HG03354 (cell line): ENCODE measurements around the gene ROBO4.

Experiments used
- ATAC-seq: cut with Tn5 transposase; IDR thresholded peaks from one replicate; pipeline ENCODE4 v1.9.1; 2021; ENCODE audit warnings: mild to moderate bottlenecking; ENCODE audit not compliant: unreplicated experiment, poor library complexity, severe bottlenecking

The ROBO4 gene

GRCh38 chr11:124891373-124891861, 6.2 kb downstream of the ROBO4 start:
- no peak for ATAC-seq

GRCh38 chr11:124890683-124891372, 6.8 kb downstream of the ROBO4 start:
- no peak for ATAC-seq

DNA sequence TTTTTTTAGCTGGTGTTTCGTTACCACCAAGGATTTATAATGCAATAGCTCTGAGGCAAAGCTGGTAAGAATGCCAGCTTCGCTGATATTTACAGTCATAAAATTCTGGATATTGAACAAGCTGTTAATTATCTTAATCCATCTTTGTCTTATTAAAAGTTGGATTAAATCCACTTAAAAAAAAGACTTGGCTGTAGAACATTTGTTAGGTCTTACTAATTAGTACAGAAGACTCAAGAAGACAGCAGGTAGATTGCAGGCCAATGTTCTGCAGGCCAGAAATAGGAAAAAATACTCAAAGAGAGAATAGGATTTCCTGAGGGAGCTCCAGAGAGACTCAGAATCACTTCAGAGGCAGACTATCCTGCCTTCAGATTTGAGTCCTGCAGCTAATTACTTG, 7.5 kb downstream of the ROBO4 start:
- no peak for ATAC-seq

- no peak for ATAC-seq
Measured at GRCh38 chr11:124889191-124890091, 8.2 kb downstream of the ROBO4 start.

DNA sequence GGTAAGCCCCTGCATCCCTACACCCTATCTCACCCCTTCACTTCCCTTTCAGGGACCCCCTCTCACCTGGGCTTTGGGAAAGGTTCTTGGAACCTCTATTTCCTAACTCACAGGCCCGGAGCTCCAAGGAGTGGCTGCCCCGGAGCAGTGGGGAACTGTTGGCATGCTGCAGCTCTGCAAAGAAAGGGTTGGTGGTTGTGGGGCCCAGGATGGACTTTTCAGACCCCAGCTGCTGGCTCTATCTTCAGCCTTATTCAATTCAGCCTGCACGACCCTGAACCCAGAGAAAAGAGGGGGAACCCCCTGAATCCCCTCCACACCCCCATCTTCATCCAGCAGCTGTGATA, 10.0 kb downstream of the ROBO4 start:
- ATAC-seq, result no peak

GRCh38 chr11:124886978-124887666, 10.5 kb downstream of the ROBO4 start:
- ATAC-seq, result no peak

DNA sequence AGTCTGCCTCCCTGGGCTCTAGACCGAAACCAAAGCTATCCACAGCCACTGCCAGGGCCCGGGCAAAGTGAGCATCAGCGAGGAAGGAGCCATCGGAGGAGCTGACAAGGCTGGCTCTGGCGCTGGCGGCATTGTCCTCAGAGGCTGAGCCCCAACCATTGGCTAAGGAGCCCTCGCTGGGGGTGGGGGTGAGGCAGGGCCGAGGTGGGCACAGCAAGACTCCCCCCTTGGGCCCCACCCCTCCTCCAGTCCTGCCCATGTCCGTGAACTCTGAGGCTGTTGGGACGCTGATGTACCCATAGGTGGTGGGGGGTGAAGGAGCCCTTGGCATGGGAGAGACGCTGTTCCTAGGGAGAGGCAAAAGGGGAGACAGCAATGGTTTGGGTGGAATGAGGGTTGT, 11.2 kb downstream of the ROBO4 start:
- ATAC-seq, result no peak

DNA sequence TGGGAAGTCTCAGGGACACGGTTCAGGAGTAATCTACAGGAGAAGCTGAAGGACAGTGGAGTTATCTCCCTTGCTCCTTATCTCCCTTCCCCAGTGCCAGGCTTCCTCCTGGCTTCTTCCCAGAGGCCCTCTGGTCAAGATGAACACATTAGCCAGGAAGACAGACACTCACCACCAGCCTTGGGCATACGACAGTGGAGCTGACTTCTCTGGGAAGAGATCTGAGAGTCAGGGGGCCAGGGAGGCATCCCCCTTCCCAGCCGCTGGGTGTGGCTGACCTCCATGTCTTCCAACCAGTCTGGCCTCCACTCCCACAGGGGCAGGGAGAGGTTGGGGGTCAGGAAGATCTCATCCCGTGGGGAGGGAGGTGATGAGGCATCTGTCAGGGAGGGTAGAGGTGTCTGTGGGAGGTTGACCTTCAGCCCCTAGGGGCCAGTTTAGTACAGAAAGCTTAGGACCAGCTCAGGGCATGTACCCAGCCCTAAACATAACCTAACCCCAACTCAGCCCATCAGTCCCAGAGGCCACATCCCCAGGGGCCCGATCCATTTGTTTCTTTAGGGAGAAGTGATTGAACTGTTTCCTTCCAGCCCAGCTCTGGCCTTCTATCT, 12.7 kb downstream of the ROBO4 start:
- ATAC-seq, result no peak

DNA sequence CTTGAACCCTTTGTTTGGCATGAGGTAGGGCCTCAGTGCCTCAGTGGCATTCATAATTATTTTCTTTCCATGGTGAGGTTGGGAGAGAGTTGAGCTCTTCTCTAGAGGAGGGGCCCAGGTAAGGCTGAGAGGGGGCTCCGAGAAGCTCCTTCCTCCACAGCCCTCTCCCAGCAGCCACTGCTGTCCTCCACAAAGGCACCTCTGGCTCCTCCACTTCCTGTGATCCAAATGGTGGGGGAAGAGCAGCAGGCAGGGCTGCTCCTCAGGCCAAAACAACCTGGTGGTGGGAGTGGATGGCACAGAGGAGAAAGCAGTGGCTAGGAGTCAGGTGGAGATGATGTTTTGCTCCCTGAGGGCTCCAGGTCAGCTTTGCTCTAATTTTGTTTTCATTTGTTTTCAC, 13.3 kb downstream of the ROBO4 start:
- no peak for ATAC-seq

DNA sequence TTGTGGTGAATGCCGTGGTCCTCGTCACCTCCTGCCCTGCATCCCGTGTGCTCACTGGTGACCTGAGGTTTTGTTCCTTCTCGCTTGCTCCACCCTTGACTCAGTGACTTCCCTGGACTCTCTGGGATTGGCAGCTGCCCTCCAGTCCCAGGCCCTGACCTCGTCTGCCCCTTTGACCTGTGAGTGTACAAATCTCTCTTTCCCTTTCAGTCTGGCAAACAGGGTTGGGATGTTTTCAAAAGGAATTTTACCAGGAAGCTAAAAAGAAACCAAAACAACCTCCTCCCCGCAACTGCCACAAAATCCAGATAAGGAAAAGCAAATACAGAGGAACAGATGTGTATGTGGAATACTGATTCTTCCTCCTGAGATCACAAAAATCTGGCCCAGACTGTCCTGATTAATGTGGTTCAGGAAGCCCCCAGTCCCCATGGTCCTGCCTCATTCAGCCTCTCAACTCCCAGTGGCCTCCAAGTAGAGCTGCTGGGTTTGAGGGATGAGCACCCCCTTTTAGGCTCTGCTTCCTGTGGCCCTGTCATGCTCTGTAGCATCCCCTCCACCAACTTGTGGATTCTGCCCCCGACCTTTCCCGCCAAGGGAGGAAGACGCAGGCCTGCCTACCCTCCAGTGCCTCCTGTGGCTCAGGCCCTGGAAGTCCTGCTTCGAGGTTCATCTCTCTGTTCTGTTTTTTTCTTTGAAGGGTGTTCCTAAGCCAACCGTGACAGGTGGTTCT, 15.2 kb downstream of the ROBO4 start:
- no peak for ATAC-seq

- ATAC-seq, result no peak
Measured at GRCh38 chr11:124880958-124881357, 16.7 kb downstream of the ROBO4 start.

DNA sequence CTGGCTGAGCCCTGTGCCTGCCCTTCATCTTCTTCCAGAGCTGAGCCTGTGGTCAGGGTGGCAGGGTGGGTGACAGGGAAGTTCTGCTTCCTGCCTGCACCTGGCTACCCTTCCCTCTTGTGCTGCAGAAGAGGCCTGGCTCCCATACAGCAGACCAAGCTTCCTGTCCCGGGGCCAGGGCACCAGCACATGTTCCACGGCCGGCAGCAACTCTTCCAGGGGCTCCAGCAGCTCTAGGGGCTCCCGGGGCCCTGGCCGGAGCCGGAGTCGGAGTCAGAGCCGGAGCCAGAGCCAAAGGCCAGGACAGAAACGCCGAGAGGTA, 17.4 kb downstream of the ROBO4 start:
- ATAC-seq, result no peak

DNA sequence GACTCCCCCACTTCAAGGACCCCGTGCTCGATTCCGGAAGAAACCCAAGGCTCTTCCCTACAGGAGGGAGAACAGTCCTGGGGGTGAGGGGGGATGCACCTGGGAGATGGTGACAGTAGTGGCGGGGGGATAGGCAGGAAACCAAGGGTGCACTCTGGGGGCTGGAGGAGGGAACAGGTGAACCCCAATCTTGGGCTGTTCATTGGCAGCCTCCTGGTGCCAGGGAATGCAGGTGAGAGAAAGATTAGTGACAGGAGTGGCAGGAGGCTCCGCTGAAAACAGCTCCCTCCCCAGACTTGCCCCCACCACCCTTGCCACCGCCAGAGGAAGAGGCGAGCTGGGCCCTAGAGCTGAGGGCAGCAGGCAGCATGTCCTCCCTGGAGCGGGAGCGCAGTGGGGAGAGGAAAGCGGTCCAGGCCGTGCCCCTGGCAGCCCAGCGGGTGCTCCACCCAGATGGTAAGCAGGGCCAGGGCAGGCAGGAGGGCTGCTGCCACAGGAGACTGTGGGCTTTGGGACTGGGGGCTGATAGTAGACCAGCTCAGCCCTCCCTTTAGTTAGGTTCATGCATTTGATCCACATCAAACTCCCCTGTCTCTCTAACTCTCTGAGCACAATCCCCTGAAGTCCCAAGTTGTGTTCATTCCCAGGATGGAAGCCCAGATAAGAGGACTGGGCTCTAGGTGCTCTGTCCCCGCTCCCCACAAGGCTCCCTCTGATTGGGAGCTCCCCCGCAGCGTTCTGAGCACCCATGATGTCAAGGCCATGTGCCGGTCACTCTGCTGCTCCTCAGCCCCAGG, 18.0 kb downstream of the ROBO4 start:
- ATAC-seq, result no peak

GRCh38 chr11:124878759-124879492, 18.7 kb downstream of the ROBO4 start:
- no peak for ATAC-seq

DNA sequence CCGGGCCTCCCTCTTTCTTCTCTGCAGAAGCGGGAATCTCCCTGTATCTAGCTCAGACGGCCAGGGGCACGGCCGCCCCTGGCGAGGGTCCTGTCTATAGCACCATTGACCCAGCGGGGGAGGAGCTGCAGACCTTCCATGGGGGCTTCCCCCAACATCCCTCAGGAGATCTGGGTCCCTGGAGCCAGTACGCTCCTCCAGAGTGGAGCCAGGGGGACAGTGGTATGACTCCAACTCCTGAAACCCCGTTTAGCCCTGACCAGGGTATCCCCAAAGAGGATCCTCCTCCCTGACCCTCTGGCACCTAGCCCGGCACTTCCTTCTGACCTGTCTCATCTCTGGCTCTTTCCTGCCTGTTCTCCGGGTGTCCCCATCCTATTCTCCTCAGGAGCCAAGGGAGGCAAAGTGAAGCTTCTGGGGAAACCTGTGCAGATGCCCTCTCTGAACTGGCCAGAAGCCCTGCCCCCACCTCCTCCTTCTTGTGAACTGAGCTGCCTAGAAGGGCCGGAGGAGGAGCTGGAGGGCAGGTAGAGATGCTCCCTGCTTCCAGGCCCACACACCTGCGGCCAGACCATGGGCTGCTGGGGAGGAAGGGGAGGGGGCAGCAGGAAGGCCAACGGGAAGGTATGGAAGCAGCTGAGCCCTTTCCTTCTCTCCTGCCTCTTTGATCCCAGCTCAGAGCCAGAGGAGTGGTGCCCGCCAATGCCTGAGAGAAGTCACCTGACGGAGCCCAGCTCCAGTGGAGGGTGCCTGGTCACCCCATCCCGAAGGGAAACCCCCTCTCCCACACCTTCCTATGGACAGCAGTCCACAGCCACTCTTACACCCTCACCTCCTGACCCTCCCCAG, 19.5 kb downstream of the ROBO4 start:
- no peak for ATAC-seq

DNA sequence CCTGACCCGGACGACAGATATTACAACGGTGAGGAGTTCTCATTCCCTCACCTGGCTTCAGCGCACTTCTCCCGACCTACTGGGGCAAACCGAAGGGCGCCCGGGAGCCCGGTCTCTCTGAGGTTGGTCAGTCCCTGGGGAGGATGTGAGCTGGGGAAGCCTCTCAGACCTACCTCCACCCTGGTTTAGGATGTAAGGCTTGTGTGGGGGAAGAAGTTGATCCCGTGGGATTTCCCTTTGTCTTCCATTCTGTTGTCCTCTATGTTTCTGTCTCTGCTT, 20.1 kb downstream of the ROBO4 start:
- ATAC-seq, result no peak

GRCh38 chr11:124876818-124877630, 20.6 kb downstream of the ROBO4 start:
- no peak for ATAC-seq
